GM06990 (cell line): ENCODE data around the gene CHEK2.

Source experiments
- DNase-seq: peaks from one replicate; pipeline ENCODE4 v3.0.0-alpha.2; 2011; ENCODE audit not compliant: insufficient read length; ENCODE audit errors: extremely low read depth
- H3K27me3 ChIP-seq: replicated peaks from 2 replicates; pipeline ENCODE4 v1.6.0; 2011; ENCODE audit warnings: low read length; ENCODE audit not compliant: control insufficient read depth, insufficient read depth
- H3K36me3 ChIP-seq: 2 replicates; pipeline ENCODE4 v1.5.1; 2011; ENCODE audit warnings: low read length; ENCODE audit not compliant: control insufficient read depth, insufficient read depth
- H3K4me3 ChIP-seq: replicated peaks from 2 replicates; pipeline ENCODE4 v1.5.1; 2011; ENCODE audit warnings: low read depth, mild to moderate bottlenecking, control low read depth, low read length
- CTCF ChIP-seq: IDR thresholded peaks from 2 replicates; pipeline ENCODE4 v1.5.1; 2011; ENCODE audit warnings: low read length, control low read depth, mild to moderate bottlenecking, inconsistent platforms; ENCODE audit not compliant: insufficient read depth, poor library complexity, severe bottlenecking

The CHEK2 gene

GRCh38 chr22:28736301-28737155 lies 5.1 kb downstream of the CHEK2 start:
- no peaks in the 10 kb centered on the region for H3K27me3 ChIP-seq
- no peak for DNase-seq

GRCh38 chr22:28734393-28734792 lies 7.2 kb downstream of the CHEK2 start:
- no peak for TF ChIP-seq CTCF
- no peak for DNase-seq
- H3K36me3 ChIP-seq: peaks cover 5% of the 10 kb centered on the region
- H3K27me3 ChIP-seq: no peaks in the 10 kb centered on the region
- no peak overlapping the region for H3K4me3 ChIP-seq

More at GRCh38 chr22:28736301-28737155, 5.1 kb downstream of the CHEK2 start:
- Histone ChIP-seq H3K4me3 (no peak overlapping the region), H3K36me3 (peaks cover 5% of the 10 kb centered on the region)
- no peak for TF ChIP-seq CTCF

- no peaks in the 10 kb centered on the region for H3K27me3 ChIP-seq
- H3K36me3 ChIP-seq: peaks cover 8% of the 10 kb centered on the region
- no peak for TF ChIP-seq CTCF
- no peak for DNase-seq
- no peak overlapping the region for H3K4me3 ChIP-seq
Observed at GRCh38 chr22:28730179-28730578, 11.4 kb downstream of the CHEK2 start.

GRCh38 chr22:28728621-28729313 lies 12.9 kb downstream of the CHEK2 start:
- no peak for TF ChIP-seq CTCF
- H3K36me3 ChIP-seq: peaks cover 5% of the 10 kb centered on the region

GRCh38 chr22:28728002-28728401 lies 13.6 kb downstream of the CHEK2 start:
- TF ChIP-seq CTCF: no peak
- Histone ChIP-seq H3K27me3 (no peaks in the 10 kb centered on the region), H3K4me3 (no peak overlapping the region), H3K36me3 (peaks cover 2% of the 10 kb centered on the region; the same call in 1 of the 2 replicates)
- DNase-seq: no peak

More at GRCh38 chr22:28728621-28729313, 12.9 kb downstream of the CHEK2 start:
- no peak for DNase-seq
- Histone ChIP-seq H3K4me3 (no peak overlapping the region), H3K27me3 (no peaks in the 10 kb centered on the region)
